Jurkat, Clone E6-1 (cell line): ENCODE results near the gene MAPK14.

Experiments
- DNase-seq: peaks from one replicate; pipeline ENCODE4 v3.0.0-alpha.2; 2011; ENCODE audit warnings: low read depth, low spot score
- H3K4me3 ChIP-seq: 2 replicates; pipeline ENCODE4 v1.5.1; 2011; ENCODE audit warnings: mild to moderate bottlenecking, low read length, control low read depth, moderate library complexity

The MAPK14 gene

DNA sequence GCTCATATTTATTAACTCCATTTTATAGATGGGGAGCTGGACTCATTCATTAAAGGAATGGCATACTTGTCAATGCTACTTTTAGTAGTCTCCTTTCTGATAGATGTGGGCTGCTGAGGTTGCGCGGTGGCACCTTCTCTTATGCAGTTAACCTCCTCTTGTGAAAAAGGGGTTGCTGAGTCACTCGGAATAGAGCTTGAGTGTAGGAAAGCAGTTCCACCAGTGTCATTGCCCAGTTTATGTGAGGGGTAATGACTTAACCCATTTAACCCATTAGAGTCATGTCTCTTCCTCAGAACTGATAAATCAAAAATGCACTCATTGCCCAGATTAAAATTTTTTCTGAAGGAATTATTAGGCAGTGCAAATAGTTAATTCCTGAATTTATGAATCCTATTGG is 6.3 kb downstream of the MAPK14 start:
- H3K4me3 ChIP-seq = no peak overlapping the region
- DNase-seq = peak; percentile 55

GRCh38 chr6:36034441-36034840 is 6.8 kb downstream of the MAPK14 start:
- no peak for DNase-seq
- no peak overlapping the region for H3K4me3 ChIP-seq

GRCh38 chr6:36035225-36035624 is 7.6 kb downstream of the MAPK14 start:
- no peak for DNase-seq

GRCh38 chr6:36038120-36038876 is 10.7 kb downstream of the MAPK14 start:
- H3K4me3 ChIP-seq = no peak overlapping the region
- DNase-seq = no peak

More at GRCh38 chr6:36035225-36035624, 7.6 kb downstream of the MAPK14 start:
- no peak overlapping the region for H3K4me3 ChIP-seq

- no peak overlapping the region for H3K4me3 ChIP-seq
- no peak for DNase-seq
Observed at GRCh38 chr6:36039112-36039511, 11.5 kb downstream of the MAPK14 start.

GRCh38 chr6:36040958-36041357 is 13.3 kb downstream of the MAPK14 start:
- no peak overlapping the region for H3K4me3 ChIP-seq
- no peak for DNase-seq

DNA sequence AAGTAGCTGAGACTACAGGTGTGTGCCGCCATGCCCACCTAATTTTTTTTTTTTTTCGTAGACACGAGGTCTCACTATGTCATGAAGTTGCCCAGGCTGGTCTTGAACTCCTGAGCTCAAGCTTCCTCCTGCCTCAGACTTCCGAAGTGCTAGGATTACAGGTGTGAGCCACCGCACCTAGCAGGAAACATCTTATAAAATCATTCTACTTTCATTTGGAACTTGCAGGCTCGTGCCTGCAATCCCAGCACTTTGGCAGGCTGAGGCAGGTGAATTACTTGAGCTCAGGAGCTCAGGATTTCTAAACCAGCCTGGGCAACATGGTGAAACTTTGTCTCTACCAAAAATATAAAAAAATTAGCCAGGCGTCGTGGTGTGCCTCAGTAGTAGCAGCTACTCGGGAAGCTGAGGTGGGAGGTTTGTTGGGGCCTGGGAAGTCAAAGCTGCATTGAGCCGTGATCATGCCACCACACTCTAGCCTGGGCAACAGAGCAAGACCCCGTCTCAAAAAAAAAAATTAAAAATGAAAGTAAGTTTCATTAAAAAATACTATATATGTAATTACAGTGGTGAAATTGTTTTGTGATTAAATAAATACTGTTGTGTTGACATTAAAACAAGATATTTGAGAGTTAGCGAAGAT is 15.1 kb downstream of the MAPK14 start:
- H3K4me3 ChIP-seq = no peak overlapping the region
- DNase-seq = no peak

DNA sequence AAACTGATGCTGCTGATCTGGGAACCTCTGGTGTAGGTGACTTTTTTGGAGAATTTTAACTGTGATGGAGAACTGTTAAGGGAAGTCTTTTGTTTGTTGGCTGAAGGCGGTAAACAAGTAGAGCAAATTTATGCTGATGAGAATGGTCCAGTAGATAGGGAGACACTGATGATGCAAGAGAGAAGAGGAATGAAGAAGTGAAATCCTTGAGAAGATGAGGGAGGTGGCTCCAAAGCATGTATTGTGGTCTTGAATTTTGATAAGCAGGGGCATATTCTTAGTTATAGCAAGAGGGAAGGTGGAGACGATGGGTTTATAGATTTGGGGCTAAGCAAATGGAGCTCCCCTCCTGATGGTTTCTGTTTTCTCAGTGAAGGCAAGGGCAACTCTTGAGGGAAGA is 22.0 kb downstream of the MAPK14 start:
- no peak overlapping the region for H3K4me3 ChIP-seq
- no peak for DNase-seq

GRCh38 chr6:36050305-36050704 is 22.7 kb downstream of the MAPK14 start:
- DNase-seq = no peak

GRCh38 chr6:36050947-36051710 is 23.5 kb downstream of the MAPK14 start:
- H3K4me3 ChIP-seq = no peak overlapping the region
- DNase-seq = no peak

More at GRCh38 chr6:36050305-36050704, 22.7 kb downstream of the MAPK14 start:
- no peak overlapping the region for H3K4me3 ChIP-seq

GRCh38 chr6:36052097-36052496 is 24.5 kb downstream of the MAPK14 start:
- DNase-seq = no peak
- H3K4me3 ChIP-seq = no peak overlapping the region

GRCh38 chr6:36053878-36054277 is 26.3 kb downstream of the MAPK14 start:
- H3K4me3 ChIP-seq = no peak overlapping the region
- no peak for DNase-seq

- no peak for DNase-seq
Observed at GRCh38 chr6:36054415-36054814, 26.8 kb downstream of the MAPK14 start.

DNA sequence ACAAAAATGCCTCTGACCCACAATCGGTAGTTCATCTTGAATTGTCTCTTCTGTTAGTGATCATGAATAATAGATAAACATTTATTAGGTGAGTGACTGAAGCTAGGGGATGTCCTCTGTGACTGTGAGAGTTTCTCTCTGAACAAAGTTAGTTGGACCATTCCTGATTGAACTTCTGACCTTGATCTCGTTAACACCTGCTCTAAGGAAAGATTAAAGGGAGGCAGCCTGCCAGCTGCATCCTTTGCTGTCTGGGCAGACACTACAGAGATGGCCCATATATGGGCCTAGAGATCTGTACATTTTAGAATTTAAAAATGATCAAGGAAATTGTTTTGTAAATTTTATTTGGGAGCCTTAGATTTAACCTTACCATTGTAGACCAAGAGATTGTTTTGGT is 27.3 kb downstream of the MAPK14 start:
- DNase-seq = peak; percentile 53
- no peak overlapping the region for H3K4me3 ChIP-seq

More at GRCh38 chr6:36054415-36054814, 26.8 kb downstream of the MAPK14 start:
- no peak overlapping the region for H3K4me3 ChIP-seq

GRCh38 chr6:36056178-36056577 is 28.6 kb downstream of the MAPK14 start:
- no peak for DNase-seq
- H3K4me3 ChIP-seq = no peak overlapping the region

DNA sequence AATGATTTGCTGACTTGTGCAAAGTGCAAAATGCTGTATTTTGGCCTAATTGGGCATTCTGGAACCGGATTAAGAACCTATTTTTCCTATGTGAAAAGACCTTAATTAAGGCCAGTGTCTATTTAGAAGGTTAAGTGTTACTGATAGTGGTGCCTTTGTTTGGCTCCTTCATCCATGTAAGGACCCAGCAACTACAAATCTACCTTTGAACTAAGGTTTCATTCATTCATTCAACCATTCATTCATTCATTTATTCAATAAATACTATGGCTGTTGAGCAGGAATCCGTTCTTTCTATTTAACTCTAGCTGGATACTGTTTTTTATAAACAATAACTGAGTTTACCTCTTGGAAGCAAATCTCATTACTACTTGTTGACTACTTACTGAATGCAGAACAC is 33.6 kb downstream of the MAPK14 start:
- no peak overlapping the region for H3K4me3 ChIP-seq
- DNase-seq = no peak

- DNase-seq = no peak
- H3K4me3 ChIP-seq = no peak overlapping the region
Observed at GRCh38 chr6:36062247-36062646, 34.6 kb downstream of the MAPK14 start.

- no peak for DNase-seq
- no peak overlapping the region for H3K4me3 ChIP-seq
Observed at GRCh38 chr6:36063318-36064060, 35.9 kb downstream of the MAPK14 start.

DNA sequence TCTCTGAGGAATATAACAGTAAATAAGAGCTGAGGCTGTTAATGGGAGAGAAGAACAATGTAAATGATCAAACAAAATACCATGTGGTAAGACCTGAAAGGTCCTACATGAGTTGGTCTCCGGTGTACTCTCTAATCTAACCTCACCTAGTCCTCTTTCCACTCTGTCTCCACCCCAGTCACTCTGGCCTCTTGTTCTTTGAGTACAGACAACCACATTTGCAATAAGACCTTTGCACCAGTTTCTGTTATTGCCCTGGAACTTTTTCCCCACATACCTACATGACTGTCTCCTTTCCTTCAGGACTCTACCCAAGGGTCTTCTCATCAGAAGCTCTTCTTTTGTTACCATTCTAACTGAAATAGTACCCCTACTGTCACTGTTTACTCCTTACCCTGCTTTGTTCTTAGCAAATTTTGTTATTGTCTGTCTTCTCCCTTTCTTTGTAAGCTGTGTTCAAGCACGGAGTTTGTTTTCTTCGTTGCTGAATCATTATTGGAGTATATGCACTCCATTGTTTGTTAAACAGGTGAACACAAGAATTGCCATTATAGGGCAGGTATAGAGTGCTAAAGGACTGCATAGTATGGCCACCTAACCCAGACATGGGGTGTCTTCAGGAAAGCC is 37.3 kb downstream of the MAPK14 start:
- no peak for DNase-seq
- H3K4me3 ChIP-seq = no peak overlapping the region
